LNCAP (cell line): Measurements from ENCODE around the gene GRM4.

Source experiments
- TF ChIP-seq, protein P1 (sequence below): fragments of 450-650 bp; IDR thresholded peaks from 2 replicates; pipeline ENCODE4 v1.5.1; 2017; ENCODE audit warnings: mild to moderate bottlenecking

The GRM4 gene

DNA sequence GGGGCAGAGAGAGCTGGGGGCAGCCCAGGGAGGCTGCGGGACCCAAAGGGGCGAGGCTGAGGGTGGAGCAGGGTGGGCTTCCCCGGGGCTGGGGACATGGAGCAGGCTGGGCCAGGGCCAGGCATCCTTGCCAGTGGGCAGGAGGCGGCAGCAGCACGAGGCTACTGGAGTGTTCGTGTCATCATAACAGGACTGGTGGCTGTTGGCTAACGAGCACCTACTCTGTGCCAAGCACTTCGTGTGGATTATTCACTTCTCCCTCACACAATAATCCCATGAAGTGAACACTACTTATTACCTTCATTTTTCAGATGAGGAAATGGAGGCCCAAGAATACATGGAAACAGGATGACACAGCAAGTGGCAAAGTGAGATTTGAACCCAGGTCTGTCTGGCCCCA lies 41.7 kb downstream of the GRM4 start:
- TF ChIP-seq, protein P1, sequence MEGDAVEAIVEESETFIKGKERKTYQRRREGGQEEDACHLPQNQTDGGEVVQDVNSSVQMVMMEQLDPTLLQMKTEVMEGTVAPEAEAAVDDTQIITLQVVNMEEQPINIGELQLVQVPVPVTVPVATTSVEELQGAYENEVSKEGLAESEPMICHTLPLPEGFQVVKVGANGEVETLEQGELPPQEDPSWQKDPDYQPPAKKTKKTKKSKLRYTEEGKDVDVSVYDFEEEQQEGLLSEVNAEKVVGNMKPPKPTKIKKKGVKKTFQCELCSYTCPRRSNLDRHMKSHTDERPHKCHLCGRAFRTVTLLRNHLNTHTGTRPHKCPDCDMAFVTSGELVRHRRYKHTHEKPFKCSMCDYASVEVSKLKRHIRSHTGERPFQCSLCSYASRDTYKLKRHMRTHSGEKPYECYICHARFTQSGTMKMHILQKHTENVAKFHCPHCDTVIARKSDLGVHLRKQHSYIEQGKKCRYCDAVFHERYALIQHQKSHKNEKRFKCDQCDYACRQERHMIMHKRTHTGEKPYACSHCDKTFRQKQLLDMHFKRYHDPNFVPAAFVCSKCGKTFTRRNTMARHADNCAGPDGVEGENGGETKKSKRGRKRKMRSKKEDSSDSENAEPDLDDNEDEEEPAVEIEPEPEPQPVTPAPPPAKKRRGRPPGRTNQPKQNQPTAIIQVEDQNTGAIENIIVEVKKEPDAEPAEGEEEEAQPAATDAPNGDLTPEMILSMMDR, result no peak

DNA sequence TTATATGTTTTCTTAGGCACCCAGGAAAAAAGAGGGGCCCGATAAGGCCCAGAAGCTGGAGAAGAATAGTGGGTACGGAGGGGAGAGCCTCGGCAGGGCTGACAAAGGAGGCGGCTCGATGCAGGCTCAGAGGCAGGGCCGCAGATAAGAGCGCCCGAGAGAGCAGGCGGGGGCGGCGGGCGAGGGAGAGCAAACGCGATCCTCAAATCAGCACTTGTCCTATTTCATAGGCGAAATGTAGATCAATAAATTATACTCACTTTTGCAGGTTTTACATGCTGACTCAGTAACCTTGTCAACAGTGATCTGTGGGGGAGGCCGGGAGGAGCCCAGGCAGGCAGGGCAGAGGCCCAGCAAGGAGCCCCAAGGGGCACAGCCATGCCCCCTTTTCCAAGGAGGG lies 42.6 kb downstream of the GRM4 start:
- TF ChIP-seq, protein P1, result no peak

DNA sequence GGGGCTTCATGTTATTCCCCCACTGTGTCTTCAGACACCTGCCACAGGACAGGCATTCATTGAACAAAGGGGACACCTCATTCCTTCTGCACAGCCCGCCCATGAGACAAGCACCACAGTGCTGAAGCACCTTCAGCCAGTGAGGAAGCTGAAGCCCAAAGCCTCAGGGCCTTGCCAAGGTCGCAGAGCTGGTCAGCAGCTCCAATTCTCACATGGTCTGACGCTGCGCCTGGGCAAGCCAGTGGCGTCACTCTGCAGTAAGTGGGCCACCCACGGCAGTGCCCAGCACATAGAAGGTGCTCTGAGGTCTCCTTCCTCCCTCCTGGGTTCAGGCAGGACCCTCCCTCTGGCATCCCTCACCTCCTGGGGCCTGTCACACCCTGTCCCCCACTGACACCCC lies 43.2 kb downstream of the GRM4 start:
- TF ChIP-seq, protein P1, result no peak

DNA sequence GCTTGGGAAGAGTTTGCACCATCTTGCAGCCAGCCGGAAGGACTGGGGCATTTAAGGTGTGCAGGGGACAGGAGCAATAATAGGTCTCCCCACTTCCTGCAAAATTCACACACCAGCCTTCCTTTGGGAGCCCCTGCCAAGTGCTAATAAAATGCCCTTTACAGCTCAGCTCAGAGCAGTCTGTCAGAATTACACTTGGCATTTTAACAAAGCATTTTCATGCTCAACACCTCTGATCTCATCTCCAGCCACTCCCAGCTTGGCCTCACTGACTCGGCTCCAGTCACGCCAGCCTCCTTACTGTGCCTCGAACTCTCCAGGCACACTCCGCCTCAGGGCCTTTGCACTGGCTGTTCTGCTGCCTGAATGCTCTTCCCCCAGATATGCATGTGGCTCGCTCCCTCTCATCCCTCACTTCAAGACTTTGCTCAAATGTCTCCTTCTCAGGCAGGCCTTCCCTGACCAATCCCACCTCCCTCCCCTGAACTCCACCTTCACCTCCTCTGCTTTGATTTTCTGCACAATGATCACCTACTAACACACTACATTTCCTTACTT lies 43.7 kb downstream of the GRM4 start:
- TF ChIP-seq, protein P1, result no peak

DNA sequence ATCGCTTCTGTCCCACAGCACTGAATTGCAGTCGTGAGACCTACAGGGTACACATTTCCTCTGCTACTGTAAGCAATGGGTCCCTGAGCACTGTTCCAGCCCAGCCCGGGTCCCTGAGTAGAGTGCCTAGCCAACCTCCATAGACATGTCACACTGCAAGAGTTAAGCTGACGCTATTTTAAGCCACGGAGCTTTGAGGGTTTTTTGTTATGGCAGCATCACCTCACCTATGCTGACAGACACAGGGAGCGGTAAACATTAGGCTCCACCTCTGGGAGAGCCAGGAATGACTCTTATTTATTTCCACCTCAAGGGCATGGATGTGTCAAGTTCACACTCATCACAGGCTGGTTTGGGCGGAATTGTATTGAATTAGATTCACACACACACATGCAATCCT lies 45.1 kb downstream of the GRM4 start:
- TF ChIP-seq, protein P1, result no peak

DNA sequence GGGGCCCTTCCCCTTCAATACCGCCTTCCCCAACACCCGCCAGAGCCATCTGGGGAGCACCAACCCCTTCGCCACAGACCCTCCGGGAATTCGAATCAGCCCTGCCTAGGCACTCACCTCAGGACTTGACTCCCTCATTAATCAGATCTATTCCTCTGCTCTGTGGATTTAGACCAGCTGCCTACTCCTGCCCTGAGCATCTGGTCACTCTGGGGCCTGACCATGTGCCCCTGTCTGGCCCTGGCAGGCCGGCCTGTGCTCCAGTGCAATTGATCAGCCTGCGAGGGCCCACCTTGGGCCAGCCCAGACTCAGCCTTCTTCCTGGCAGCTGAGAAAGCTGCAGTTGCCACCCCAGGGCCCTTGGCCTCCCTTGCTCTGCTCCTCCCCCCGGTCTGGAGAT lies 46.0 kb downstream of the GRM4 start:
- TF ChIP-seq, protein P1, result no peak

DNA sequence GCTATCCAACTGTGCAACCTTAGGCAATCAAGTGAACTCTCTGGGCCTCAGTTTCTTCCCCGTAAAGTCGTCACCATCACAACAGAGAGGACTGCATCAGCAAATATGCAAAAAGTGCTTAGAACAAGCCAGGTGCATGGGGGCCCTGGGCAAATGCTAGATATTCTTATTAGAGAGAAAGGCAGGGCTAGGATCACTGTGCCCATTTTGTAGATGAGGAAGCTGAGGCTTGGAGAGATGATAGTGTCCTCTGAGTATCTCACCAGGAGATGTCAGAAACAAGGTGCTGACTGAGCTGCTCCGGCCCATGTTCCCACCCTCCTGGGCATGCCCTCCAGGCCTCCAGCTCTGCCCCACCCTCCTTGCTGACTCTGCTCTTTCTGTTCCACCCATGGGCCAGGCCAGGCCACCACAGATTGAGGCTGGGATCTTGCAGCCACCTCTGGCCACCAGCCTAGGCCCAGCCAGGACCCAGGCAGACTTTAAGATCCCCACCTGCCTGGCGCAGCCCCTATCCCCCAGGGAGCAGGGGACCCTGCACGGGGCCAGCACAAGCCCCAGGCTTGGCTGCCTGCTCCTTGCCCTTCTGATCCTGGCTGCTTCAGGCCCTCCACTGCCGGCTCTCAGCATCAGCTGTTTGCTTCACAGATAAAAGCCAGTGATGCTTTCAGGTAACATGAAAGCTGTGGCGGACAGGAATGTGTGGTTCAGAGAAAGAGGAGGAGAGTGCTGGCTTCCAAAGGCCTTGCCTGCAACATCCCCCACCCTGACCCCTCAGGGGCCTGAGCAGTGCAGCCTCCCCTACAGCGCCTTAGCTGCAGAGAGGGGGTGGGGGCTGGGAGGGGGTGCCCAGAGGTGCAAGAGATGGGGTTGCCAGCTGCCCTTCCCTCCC lies 47.6 kb downstream of the GRM4 start:
- TF ChIP-seq, protein P1, result no peak
